DMS53 (cell line): ENCODE data around the gene ERCC3.

ENCODE experiments used
- DNase-seq: peaks from one replicate; lab custom pipeline; 2025; lab: John Stamatoyannopoulos, UW

ERCC3 gene

DNA sequence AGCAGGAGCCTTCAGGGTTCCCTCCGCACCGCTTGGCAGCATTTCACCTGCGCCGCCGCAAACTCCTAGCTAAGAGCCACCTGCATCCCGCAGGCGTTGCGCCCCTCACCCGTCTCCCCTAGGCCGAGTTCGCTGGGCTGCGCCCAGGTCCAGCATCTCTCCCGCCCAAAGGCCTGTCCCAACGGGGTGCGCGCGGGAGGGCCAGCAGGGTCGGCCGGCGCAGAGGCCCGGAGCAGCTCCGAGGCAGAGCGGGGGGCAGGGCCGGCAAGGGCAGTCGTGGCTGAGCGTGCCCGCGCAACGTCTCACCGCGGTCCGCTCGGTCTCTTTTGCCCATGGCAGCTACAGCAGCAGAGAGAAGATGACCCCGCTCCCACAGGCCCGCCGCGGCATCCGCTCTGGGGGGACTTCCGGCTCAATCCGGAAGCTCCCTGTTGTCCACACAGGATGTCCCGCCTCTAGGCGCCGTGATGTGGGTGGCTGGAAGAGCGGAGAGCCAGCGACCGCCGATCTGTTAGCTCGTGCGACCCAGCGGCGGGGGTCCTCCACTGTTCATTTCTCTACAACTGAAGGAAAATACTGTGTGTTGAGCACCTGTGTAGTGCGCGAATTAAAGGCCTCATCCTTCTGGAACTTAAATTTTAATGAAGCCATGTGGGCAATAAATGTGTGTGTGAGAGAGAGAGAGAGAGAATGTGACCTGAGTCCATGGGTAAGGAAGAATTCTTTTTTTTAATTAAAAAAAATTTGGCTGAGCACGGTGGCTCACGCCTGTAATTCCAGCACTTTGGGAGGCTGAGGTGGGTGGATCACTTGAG is at the start of gene ERCC3:
ERCC3 (minus strand) TSS at position 397 of the 815 bp plus-strand sequence; CDS start at position 334, 63 bp downstream.
- DNase-seq = peak; percentile 91

DNA sequence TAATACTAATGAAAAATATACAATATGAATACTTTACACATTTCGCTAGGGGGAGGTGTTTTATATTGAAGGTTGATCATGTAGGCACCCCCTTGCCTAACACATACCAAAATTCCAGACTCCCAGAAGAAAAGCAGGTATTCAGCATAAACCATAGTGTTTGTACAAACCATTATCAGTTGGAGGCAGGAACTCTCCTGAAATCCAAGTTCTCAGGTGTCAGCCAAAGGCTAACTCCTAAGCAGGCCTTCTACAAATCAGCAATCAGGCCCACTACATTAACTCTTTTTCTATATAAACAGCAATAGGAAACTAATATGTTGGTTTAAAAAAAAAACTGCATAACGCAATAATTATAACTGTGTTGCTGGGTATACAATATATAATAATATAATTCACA is 49.3 kb upstream of the ERCC3 start:
- DNase-seq = no peak

DNA sequence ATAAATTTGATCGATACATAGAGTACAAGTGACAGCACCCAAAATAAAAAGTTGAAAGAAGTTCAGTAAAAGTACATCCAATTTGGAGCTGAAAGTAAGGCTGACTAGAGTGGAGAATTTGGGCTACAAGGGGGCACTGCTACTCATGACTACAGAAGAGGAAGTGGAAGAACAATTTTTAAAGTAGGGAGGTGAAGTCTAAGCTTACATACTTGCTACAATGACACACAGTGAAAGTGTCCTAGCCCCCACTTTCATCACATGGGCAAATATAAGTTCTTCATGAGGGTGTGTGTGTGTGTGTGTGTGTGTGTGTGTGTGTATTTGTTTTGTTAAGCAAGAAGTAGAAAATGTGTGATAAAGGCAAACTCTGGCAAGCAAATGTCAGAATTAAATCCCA is 48.2 kb upstream of the ERCC3 start:
- no peak for DNase-seq

GRCh38 chr2:127332335-127332734 is 38.4 kb upstream of the ERCC3 start:
- no peak for DNase-seq

DNA sequence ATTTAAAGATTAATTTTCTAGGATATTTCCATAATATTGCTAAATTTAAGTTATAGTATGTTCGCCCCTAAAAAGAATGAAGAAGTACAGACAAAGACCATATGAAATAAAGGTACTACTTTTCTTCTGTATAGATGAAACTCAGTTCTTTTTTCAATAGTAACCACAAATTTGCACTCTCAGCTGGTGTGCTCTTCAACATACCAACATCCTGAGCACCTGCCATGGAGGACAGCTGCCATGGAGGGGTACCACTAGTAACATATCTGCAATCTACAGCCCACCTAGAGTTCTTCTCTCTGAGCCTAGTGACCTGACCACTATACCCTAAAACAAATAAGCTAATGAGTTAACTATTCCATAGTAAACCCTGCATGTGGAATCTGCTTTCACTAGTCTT is 36.8 kb upstream of the ERCC3 start:
- DNase-seq = no peak

GRCh38 chr2:127326289-127326945 is 32.5 kb upstream of the ERCC3 start:
- DNase-seq = no peak

DNA sequence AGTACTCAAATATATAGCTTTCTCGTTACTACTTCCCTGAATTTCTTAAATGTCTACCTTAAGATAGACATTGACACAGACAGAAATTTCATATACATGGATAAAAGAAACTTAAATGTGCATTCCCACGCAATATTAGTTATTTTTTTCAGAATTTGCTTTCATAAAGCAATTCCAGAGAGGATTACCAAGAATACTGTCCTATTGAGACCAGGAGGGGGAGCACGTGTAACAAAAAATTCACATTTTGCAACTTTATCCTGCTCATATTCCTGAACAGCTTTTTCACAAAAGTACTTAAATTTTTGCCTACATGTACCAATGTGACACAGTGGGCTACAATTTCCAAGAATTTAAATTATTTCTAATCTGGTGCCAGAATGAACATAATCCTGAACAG is 30.7 kb upstream of the ERCC3 start:
- peak; percentile 62 for DNase-seq

- no peak for DNase-seq
These were observed 27.4 kb upstream of the ERCC3 start for GRCh38 chr2:127321303-127321702.

- no peak for DNase-seq
These were observed 26.8 kb upstream of the ERCC3 start for GRCh38 chr2:127320586-127321275.

DNA sequence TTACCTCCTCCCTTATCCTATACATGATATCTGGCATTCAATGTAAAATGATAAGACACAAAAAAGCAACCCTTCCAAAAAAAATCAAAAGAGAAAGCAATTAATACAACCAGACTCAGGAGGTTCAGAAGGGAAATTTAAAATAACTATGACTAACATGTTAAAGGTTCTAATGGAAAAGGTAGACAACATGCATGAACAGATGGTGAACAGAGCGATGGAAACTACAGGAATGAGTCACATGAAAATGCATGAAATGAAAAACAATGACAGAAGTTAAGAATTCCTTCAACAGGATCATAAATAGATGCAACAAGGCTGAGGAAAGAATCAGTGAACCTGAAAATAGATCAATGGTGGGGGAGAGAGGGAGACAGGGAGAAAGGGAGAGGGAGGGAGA is 26.1 kb upstream of the ERCC3 start:
- DNase-seq = no peak

- DNase-seq = no peak
These were observed 20.4 kb upstream of the ERCC3 start for GRCh38 chr2:127314193-127314988.

- no peak for DNase-seq
These were observed 19.5 kb upstream of the ERCC3 start for GRCh38 chr2:127313406-127313805.

DNA sequence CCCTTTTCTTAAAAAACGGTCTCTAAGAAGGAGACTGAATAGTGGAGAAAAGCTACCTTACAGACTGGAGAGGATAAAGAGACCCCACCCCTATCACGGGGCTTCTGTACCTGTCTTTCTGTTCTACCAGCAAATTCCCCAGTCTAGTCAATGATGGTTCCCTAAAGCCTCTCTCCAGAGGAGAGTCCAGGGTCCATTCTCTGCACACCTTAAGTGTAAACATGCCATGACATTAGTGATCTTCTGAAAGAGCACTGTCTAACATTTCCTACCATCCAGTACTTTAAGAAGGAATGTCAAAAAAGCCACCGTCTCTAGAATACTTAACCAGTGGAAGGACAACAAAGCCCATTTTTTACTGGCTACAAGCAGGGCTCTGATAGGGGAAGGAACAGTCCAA is 17.0 kb upstream of the ERCC3 start:
- DNase-seq = no peak

GRCh38 chr2:127309468-127309867 is 15.5 kb upstream of the ERCC3 start:
- no peak for DNase-seq

- no peak for DNase-seq
These were observed 14.7 kb upstream of the ERCC3 start for GRCh38 chr2:127308586-127309138.

DNA sequence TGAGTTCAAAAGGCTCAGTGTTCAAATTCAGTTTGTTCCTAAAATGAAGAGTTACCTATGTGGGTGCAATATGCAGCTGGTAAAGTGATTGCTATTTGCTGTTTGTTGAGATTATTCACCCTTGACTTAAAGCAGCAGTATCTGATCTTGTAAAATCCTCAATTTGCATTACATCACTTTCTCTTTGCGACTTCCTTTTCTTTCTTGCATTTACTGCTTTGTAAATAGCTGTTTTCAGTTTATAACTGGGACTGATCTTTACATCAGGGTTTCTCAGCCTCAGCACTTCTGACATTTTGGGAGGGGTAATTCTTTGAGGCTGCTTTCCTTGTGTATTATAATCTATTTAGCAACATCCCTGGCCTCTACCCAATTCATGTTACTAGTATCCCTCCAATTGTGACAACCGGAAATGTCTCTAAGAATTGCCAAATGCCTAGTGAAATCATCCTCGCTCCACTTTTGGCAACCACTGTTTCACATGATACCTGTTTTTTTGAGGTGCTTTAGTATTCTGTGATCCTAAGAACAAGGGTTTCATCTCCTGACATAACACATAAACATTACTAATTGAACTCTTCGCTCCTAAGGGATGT is 12.1 kb upstream of the ERCC3 start:
- no peak for DNase-seq

DNA sequence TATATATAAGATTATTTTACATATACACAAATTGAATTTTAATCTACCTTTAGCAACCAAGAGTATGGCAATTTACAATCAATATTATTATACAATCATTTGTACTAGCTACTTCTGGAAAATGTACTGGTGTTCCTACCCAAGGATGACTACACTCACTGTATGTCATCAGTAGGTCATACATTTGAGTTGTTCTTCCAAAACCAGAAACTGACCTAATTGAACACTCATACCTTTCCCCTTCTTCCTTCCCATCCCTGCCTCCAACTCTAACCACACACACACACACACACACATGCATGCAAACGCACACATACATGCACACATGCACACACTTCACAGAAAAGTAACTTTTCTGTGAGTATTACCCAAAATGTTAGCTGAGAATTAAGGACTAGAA is 8.2 kb upstream of the ERCC3 start:
- DNase-seq = no peak

DNA sequence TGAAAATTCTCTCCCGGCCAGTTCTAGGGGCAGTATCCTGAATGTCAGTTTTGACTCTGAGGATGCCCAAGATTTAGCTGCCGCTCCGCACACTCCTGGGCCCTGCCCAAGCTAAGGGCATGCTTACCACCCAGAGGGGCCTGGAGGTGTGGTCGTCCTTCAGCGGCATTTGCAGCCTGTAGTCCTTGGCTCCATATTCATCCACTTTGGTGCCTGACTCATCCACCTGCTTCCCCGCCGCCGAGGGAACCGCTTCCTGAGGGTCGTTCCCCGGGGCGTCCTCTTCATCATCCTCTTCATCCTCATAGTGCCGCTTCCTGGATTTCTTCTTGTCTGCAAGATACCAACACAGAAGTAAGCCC is 577 bp downstream of the ERCC3 start:
- DNase-seq = no peak

GRCh38 chr2:127288274-127288673 is 5.7 kb downstream of the ERCC3 start:
- DNase-seq = no peak

GRCh38 chr2:127283275-127283674 is 10.7 kb downstream of the ERCC3 start:
- no peak for DNase-seq

- no peak for DNase-seq
These were observed 13.3 kb downstream of the ERCC3 start for GRCh38 chr2:127280693-127281092.

GRCh38 chr2:127279781-127280180 is 14.2 kb downstream of the ERCC3 start:
- DNase-seq = no peak
